GM21529 (cell line): Measurements from ENCODE around the gene KRTAP19-8.

Experiments used
- ATAC-seq: cut with Tn5 transposase; IDR thresholded peaks from one replicate; pipeline ENCODE4 v1.9.1; 2021; ENCODE audit not compliant: unreplicated experiment

KRTAP19-8 gene, protein sequence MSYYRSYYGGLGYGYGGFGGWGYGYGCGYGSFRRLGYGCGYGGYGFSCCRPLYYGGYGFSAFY

DNA sequence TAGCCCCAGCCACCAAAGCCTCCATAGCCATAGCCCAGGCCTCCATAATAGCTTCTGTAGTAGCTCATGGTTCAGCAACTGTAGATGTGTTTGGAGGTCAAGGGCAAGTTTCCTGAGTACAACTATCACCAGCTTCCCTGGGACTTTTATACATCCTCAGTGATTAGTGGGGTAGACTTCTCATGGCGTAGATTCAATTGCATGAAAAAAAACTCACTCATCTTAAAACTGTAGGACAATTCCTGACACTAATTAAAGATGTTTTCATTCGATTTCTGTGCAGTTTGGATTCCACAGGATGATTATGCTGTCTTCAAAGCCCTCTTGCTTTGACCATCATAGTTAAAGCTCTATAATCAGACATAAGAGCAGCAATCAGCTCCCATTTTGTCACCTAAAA is at the start of gene KRTAP19-8:
Gene KRTAP19-8 (minus strand): TSS at position 101 of the 400 bp plus-strand sequence. CDS start 33 bp downstream, at position 68.
- no peak for ATAC-seq

DNA sequence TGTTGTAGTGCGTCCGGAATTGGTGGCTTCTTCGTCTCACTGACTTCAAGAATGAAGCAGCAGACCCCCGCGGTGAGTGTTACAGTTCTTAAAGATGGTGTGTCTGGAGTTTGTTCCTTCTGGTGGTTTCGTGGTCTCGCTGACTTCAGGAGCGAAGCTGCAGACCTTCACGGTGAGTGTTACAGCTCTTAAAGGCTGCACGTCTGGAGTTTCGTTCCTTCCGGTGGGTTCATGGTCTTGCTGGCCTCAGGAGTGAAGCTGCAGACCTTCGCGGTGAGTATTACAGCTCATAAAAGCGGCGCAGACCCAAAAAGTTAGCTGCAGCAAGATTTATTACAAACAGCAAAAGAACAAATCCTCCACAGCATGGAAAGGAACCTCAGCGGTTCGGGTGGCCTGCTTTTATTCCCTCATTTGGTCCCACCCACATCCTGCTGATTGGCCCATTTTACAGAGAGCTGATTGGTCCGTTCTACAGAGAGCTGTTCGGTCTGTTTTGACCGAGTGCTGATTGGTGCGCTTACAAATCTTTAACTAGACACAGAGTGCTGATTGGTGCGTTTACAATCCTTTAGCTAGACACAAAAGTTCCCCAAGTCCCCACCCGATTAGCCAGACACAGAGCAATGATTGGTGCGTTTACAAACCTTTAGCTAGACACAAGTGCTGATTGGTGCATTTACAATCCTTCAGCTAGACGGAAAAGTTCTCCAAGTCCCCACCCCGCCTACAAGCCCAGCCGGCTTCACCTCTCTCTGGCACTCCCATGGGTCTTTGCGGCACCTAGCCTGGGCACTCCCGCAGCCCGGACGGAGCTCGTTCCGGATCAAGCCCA is 49.6 kb upstream of the KRTAP19-8 start:
- no peak for ATAC-seq

DNA sequence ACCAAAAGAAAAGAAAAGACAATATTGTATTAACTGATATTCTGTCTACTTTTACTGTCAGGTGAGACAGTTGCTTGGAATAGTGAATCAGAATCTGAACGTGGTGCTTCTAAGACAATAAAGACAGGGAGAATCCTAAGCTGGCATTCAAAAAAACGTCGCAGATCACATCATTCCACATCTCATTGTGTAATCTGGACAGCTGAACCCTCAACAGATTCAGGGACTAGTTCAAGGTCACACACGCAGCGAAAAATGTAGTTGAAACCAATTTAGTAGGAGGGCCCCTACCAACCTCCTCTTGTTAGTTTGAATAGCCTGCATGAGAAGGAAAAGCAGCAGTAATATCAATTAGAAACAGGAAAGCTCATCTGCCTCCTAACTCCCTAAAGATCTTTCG is 46.4 kb upstream of the KRTAP19-8 start:
- ATAC-seq, result no peak

GRCh38 chr21:31078796-31079195 is 40.5 kb upstream of the KRTAP19-8 start:
- ATAC-seq, result peak; percentile 82

DNA sequence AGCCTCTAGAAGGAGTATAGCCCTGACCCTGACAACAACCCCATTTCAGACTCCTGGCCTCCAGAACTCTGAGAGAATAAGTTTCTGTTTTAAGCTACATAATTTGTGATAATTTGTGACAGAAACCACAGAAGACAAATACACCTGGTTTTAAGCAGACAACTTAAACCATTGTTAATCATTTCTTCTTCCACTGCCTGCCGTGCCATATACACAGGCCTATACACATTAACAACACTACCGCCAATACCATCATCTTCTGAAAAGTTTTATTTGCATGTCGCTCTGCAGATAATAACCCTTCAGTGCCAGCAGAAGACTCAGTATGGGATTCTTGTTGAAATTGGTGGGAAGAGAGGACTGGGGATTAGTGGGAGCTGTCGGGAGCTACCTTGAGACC is 39.9 kb upstream of the KRTAP19-8 start:
- ATAC-seq, result peak; percentile 12

DNA sequence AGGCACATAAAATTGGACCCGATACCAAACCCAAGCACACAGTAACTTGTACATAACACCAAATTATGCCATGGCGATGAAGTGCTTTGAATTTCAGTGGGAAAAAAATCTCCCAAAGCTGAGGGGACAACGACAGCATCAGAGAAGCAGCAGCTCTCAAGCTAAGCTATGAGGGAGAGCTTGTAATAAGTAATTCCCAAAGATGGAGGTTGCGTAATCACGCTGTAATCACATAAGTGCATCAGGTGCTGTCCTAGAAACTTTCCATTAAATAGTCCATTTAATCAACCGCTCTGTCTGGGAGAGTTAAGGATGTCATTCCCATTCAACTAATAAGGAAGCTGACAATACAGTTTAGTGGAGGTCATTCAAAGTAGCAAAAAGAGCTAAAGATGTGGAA is 37.6 kb upstream of the KRTAP19-8 start:
- ATAC-seq, result no peak

DNA sequence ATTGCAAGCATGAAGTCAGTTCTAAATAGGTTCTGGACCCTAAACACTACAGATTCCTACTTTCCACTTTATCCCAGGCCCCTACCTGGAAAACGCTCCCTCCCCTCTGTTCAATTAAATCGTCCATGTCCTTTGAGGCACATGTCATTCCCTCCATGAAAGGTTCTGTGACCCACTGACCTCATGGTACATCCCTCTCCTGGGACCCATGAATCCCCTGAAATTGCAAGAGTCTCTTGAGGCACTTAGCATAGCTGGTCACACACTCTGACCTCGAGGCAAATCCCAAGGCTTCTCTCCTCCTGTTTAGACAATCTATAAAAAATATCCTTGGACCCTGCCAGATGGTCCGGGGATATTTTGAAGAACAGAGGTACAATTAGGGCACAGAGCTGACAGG is 34.3 kb upstream of the KRTAP19-8 start:
- ATAC-seq, result no peak

GRCh38 chr21:31064803-31065202 is 26.5 kb upstream of the KRTAP19-8 start:
- ATAC-seq, result no peak

DNA sequence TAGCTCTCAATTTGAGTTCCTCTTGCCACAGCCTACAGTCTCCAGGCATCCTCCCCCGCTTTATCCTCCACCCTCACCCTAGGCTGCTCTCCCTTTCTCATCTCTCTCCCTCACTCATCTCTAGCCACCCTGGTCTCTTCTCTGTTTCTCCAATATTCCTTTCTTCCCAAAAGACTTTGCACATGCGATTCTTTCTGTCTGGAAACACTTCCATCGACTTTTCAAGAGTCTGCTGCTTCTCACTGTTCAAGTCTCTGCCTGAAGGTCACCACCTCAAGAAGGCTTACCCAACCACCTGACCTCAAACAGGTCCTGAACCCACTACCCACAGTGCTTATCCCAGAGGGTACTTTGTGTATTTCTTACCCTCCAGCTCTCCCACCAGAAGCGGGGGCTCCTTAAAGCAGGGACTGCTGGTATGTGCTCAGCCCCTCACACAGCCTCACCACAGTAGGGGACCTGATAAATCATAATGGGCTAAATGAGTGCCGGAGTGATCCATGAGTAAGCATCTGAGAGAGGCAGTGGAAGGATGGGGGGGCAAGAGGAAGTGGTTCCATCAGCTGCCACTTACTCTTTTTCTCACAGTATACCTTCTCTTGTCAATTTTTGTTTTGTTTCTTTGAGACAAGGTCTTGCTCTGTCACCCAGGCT is 14.3 kb upstream of the KRTAP19-8 start:
- no peak for ATAC-seq

DNA sequence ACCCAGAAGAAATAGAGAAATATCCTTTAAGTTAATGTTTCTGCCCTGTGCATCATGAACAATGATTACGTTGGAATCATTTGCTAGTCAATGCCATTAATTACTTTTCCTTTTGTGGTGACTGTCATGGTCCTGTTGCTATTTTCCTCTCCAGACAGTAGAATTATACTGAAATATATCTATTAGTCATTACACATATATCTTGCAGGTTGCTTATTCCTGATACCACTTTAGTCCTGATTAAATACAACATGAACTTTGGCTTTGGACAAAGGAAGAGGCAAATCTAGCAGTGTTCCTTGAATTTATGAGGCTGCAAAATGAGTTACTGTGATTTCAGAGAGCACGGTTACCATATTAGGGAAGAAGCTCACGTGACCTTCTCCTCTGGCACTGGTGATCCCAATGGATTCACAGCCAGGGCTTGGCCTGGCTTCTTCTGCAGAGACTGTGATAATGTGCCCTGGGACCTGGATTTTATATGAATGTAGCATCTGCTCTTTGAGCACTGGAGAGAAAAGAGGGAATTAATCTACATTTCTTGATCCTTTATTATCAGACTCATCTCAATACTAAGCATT is 12.4 kb upstream of the KRTAP19-8 start:
- ATAC-seq, result no peak

DNA sequence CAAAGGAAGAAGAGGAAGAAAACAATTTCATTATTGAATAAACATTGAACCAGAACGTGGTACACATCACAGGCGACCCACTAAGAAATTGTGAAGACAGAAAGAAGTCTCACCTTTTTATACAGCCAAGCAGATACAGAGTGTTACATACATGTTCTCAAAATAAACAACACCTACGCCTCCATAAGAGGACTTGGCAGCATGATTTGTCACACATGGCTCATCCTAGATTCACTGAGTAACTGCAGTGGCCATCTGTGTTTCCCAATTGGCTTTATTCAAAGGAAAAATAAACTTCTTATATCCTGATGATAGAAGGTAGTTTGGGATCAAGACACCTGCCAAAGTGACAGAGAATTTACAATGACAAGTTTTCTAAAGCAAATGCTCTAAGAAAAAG is 7.6 kb upstream of the KRTAP19-8 start:
- ATAC-seq, result no peak

- no peak for ATAC-seq
Measured at GRCh38 chr21:31043471-31043870, 5.2 kb upstream of the KRTAP19-8 start.

DNA sequence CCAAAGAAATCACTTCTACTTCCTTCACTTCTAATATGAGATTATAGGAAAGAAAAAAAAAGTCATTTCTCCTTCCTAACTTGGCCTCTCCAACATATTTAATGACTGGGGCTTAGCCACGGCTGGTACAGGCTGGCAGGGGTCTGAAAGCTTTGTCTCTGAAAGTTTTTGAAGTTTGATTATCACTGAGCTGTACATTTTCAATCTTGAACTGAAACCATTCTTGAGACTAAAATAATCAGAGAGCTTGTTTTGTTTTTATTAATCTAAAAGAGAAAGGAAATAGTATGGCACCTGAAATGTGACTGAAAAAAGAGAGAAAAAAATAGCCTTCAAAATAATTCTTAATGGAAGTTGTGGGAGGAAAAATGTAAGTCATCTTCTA is 3.8 kb upstream of the KRTAP19-8 start:
- ATAC-seq, result no peak

GRCh38 chr21:31041295-31042079 is 3.2 kb upstream of the KRTAP19-8 start:
- no peak for ATAC-seq

- ATAC-seq, result no peak
Measured at GRCh38 chr21:31034378-31034777, 3.9 kb downstream of the KRTAP19-8 start.

GRCh38 chr21:31030367-31031106 is 7.7 kb downstream of the KRTAP19-8 start:
- peak; percentile 90 for ATAC-seq

GRCh38 chr21:31023680-31024079 is 14.6 kb downstream of the KRTAP19-8 start:
- ATAC-seq, result no peak

DNA sequence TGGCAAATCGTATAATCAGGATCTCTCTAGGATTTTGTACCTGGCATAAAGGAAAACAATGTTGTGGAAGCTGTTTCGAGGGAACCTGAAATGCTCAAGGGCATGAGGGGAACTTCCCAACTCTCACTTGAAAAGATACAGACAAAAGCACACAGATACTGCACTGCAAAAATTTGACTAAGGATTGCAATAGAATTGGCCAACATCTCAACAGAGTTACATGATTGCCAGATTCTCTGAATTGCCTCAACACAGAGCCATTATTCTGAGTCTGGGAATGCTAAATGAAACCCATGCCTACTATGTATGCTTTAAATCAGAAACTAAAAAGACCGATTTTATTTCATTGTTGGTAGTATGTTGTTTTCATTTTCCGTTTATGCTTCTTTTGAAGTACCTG is 16.0 kb downstream of the KRTAP19-8 start:
- no peak for ATAC-seq

DNA sequence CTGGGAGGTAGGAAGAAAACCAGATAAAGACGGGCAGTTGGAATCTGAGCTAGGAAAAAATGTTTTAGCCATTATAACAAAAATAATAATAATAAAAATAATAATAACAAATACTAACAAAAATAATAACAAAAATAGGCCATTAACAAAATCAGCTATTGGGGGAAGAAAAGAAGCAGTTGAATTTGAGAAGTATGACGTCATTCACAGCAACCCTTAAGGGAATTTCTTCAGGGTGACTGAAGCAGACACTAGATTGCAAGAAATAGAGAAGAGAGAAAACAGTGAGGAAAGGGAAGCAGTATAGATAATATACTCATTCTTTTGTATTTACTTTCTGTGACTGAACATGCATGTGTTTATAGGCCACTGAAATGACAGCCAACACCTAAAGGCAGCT is 20.0 kb downstream of the KRTAP19-8 start:
- no peak for ATAC-seq

DNA sequence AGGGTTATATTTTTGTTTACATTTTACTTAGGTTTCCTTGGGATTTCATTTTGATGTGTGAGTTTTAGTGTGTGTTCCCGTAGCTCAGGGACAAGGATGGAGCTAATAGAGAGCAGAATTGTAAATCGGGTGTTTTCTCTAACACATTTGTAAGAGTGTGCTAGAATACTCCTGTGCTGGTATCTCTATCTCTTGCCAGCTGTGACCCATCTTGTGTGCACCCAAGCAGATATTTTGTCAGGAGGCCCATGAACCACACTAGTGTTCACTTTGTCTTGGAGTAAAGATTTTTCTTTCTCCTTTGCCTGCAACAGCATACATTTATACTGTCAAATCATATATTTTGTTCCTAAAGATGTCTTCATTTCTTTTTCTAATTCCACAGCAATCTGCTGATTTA is 23.4 kb downstream of the KRTAP19-8 start:
- ATAC-seq, result no peak
